Activated T-cell treated with anti-CD3 and anti-CD28 coated beads for 24 hours (primary cell): ENCODE measurements around the gene MICALL2.
"Not testable (repeated sequence)": the region's sequence is repeated elsewhere in the genome, so short reads cannot be mapped to it uniquely, and the experiment has no call there.

Experiments used
- DNase-seq: peaks from one replicate; pipeline ENCODE4 v3.0.0-alpha.2; 2020; ENCODE audit warnings: low read depth

Gene MICALL2

DNA sequence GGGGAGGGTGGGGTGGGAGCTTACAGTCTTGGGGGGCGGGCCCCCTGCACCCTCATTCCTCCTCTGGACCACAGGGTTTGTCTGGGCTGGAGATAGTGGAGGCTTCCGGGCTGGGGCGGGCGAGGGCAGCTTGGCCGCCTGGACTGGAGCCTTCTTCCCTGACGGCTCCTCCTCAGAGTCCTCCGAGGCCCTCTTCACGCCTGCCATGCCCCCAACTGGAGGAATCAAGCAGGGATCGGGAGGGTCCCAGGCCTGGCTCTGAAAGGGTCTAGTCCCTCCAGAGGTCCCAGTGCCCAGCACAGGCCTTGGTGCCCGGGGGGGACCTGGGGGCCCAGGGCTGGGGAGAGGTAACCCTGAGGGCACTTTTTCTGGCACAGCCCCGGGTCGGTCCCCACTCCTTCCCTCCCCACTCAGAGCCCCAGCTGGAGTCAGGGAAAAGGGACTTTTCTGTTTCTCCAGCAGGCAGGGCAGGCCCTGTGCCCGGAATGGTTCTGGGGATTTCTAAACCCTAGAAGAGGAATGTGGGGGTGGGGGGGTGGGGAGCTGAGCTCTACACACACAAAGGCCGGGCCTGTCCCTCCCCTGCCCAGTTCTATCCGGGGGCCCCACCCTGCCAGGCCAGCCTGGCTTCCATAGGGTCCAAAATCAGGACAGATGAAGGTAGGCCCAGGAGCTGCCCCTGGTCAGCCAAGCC lies 11.6 kb downstream of the MICALL2 start:
- DNase-seq: no peak

DNA sequence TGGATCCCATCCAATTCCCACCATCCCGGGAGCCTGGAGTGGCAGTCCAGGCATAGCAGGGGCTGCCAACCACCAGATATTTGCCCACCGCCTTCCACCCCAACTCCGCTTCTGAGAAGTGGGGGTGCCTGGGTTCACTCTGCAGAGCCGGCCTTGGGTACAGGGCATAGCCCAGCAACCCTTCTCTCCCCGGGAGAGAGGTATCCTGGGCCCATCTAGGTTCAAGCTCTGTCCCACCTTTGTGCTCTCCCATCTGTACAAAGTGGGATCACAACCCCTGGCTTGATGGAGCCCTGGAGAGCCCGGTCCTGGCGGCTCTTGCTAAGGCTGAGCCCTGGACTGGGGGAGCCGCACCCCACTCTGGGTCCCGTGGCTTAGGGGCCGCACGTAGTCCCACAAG lies 12.2 kb downstream of the MICALL2 start:
- no peak for DNase-seq

GRCh38 chr7:1446620-1447032 lies 12.6 kb downstream of the MICALL2 start:
- no peak for DNase-seq

DNA sequence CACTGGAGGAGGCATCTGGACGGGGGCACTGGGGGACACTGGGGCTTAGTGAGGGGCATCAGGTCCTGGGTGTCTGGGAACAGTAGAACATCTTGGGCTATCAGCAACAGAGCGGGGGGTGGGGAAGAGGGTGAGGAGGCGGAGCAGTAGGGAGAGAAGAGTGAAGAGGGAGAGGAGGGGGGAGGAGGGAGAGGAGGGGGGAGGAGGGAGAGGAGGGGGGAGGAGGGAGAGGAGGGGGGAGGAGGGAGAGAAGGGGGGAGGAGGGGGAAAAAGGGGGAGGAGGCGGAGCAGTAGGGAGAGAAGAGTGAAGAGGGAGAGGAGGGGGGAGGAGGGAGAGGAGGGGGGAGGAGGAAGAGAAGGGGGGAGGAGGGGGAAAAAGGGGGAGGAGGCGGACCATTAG lies 13.2 kb downstream of the MICALL2 start:
- not testable (repeated sequence) for DNase-seq

DNA sequence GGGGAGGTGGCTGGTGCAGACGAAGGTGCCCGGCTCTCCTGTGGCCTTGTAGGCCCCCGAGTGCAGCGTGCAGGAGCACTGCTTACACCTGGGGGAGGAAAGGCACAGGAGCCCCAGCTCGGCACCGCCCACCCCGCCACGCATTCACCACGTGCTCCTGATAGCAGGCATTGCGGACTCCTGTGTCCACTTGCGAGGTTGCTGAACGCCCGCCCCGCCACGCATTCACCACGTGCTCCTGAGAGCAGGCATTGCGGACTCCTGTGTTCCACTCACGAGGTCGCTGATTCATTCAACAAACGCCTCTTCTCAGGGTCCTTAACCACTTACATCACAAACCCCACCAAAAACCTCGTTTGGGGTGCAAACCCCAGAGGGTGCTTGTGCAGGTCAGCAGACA lies 13.9 kb downstream of the MICALL2 start:
- DNase-seq: no peak

DNA sequence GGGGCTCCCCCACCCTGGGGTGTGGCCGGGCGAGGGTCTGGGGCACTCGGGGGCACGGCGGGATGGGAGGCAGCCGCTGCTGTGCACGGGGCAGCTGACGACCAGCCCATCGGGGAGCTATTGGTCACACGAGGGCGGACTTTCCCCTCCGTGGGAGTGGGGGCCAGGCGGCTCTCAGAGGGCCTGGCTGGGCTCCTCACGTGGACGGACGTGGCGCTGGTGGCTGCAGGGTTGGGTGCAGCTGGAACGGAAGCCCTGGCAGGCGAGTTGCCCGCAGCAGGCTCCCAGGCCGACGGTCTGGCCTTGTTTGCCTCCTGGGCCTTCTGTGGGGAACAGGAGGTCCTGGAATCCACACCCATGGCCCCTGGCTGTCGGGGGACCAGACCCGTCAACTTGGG lies 14.3 kb downstream of the MICALL2 start:
- DNase-seq: no peak

- DNase-seq: no peak
Observed at GRCh38 chr7:1444214-1444924, 14.9 kb downstream of the MICALL2 start.

DNA sequence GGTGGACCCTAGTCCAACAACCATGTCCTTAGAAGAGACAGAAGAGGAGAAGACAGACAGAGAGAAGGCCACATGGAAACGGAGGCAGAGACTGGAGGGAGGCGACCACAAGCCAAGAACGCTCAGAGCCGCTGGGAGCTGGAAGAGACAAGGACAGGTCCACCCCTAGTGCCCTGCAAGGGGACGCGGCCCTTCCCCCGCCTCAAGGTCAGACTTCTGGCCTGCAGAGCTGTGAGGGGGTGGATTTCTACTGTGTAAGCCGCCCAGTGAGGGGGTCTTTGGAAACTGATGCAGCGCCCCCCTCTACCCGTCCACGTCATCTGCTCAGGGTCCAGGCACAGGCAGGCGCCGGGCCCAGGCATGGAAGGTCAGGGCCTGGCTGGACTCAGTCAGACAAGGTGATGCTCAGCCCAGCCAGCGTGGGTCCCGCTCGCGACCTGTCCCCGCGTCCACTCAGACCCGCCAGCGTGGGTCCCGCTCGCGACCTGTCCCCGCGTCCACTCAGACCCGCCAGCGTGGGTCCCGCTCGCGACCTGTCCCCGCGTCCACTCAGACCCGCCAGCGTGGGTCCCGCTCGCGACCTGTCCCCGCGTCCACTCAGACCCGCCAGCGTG lies 15.6 kb downstream of the MICALL2 start:
- DNase-seq: not testable (repeated sequence)

DNA sequence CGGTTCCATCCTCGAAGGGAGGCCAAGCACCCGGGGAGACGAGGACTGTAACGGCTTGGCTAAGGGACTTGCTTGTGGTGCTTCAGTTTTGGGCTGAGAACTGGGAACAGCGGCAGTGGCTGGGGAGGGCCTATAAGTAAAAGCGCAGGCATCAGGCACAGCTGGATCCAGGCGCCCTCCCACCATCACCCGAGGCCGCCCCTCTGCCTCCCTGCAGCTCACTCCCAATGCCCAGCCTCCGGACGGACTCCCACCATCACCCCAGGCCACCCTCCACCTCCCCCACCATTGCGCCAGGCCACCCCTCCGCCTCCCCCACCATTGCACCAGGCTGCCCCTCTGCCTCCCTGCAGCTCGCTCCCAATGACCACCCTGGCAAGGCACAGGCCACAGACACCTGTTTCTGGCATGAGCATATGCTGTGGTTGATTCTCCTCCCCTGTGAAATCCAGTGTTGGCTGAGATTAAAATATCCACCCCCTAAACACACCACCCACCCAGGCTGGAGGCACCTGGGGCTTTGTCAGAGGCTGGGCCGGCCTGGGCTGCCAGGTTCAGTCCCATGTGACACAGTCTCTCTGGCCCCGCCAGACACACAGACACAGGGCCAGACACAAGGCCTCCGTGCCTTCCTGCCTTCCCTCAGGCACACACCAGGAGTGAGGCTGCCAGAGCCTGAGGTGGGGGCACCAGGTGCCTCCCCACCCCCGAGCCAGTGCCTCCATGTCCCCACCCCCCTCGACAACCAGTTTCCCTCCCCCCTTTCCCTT lies 16.7 kb downstream of the MICALL2 start:
- no peak for DNase-seq

- no peak for DNase-seq
Observed at GRCh38 chr7:1441615-1442354, 17.5 kb downstream of the MICALL2 start.

DNA sequence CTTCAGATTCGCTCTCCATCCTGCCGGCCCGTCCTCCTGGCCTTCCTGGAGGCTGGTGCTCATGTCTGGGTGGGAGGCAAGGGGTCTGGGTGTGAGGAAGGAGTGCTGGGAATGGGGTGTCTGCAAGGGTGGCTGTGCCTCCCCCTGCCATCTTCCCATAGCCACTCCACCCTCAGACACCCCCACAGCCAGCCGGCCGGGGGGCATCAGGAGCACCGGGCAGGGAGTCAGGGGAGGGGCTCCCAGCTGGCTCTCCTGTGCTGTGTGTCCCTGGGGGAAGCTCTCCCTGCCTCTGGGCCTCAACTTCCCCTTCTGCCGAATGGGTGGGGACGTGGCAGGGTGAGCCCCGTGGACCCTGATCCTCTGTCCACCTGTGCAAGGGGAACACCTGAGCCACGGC lies 18.6 kb downstream of the MICALL2 start:
- DNase-seq: no peak

DNA sequence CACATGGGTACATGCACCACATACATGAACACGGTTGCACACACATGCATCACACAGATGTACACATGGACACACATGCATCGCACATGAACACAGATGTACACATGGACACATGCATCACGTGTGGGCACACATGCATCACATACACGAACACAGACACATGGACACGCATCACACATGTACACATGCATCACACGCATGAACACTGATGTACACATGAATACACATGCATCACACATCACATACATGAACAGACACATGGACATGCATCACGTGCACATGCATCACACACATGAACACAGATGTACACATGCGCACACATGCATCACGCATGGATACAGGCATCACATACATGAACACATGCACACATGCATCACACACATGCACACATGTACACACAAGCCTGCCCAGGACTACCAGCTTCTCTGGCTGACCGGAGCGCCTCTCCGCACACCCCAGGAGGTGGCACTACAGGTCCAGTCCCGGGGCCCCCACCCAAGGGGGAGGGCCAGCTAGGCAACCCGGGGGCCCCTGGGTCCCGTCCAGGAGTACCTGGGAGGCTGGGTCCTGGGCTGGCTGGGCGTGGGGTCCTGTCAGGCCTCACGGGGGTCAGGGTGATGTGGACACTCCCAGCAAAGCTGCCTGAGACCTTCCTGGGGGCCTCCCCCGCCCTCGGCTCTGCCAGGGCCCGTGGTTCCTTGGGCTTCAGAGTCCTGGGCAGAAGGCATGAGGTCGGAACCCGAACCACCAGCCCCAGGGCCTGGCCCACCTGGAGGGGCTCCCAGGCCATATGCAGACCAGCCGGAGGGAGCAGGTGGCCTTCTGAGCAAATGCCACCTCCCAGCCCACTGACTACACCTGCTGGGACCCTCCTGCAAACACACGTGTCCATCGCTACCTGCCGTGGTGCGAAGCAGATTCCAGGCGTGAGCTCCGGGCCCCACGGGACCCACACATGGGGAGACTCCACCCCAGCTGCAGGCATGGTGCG lies 19.6 kb downstream of the MICALL2 start:
- DNase-seq: no peak

GRCh38 chr7:1438821-1439220 lies 20.4 kb downstream of the MICALL2 start:
- no peak for DNase-seq

- no peak for DNase-seq
Observed at GRCh38 chr7:1438208-1438607, 21.1 kb downstream of the MICALL2 start.

DNA sequence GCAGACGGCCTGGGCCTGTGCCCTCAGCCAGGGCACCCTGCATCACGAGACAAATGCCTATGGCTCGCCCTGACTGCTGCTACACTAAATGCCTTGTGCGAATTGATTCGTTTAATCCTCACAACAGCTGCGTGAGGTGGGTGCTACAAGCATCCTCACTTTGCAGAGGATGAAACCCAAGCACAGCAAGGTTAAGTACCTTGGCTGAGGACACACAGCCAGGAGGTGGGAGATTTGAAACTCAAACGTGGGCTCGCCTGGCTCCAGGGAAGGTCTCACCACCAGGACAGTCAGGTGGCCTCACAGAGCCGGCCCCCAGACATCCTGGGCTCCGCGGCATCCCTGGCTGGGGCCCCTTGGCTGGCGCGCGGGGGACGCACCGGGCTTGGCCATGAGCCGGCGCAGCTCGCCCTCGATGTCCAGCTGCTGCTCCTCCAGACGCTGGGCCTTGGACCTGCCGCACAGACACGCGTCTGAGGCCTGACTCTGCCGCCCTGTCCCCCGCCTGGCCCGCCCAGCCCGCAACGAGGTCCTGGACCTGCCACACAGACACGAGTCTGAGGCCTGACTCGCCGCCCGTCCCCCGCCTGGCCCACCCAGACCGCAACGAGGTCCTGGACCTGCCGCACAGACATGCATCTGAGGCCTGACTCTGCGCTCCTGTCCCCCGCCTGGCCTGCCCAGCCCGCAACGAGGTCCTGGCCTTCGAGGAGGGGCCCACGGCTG lies 22.0 kb downstream of the MICALL2 start:
- no peak for DNase-seq

DNA sequence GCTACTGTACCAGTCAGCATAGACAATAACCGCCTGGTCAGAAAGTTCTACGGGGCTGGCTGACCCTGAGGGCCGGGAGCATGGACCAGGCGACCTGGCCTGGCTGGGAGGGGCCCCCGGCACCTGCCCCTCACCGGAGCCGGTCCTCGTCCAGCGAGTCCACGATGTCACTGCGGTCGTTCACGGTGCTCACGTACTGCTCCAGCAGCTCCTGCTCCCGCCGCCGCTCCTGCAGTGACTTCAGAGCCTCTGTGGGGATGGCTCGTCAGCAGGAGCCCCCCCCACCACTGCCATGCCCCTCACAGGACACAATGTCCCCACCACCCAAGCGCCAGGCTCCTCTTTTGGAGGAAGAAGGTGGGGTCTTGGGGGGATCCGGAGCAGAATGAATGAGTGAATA lies 22.7 kb downstream of the MICALL2 start:
- no peak for DNase-seq

DNA sequence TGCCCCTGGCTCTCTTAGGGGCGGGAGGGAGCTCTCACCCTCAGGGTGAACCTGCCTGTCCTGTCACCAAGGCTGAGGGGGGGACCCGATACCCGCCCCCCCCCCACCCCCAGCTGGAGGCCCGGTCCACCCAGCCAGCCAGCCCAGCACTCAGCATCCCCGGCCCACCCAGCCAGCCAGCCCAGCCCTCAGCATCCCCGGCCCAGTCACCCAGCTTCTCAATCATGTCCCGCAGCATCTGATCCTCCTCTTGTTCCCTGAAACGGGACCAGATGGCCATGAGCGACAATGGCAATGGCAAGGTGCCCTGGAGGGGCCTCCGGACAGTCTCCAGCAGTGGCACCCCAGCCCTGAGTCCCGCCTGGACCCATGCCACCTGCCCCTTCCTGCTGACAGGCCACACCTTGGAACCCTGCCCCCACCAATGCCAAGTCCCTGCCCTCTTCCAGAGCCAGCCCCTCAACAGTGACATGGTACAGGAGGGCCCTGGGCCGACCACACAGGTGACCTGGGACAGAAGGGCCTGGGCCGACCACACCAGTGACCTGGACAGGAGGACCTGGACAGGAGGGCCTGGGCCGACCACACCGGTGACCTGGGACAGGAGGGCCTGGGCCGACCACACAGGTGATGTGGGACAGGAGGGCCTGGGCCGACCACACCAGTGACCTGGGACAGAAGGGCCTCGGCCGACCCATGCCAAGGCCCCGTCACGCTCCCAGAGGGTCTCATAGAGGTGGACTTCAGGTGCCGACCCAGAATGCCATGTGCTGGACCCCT lies 24.2 kb downstream of the MICALL2 start:
- DNase-seq: no peak

- DNase-seq: no peak
Observed at GRCh38 chr7:1434165-1434718, 25.0 kb downstream of the MICALL2 start.
